Measurements from ENCODE around the gene UGCG. TPM values are rescaled to one million over a fixed set of nuclear protein-coding genes. Genes with fewer than 3 reads are reported as not detected.

UGCG gene
- total and polyA plus RNA-seq, 9 of the 15 experiments (the other 6 are each of a cell fraction or from before 2014, with no cell fraction given) = 20.0 to 40.3 (median 29.2) TPM

GRCh38 chr9:111934747-111935146, 38.1 kb downstream of the UGCG start:
- intact Hi-C loops (cut with micrococcal nuclease) = no loop called here

More at GRCh38 chr9:111934747-111935146, 38.1 kb downstream of the UGCG start:
- H3K4me2 ChIP-seq (ENCODE audit: insufficient read depth, low read length) = no peak overlapping the region
- H3K27ac ChIP-seq (ENCODE audit: extremely low read depth, low read depth, low read length) = no peak overlapping the region
- H3K9ac ChIP-seq (ENCODE audit: insufficient read depth in 1 of 2, low read depth in 2 of 2, low read length in 2 of 2) = no peak overlapping the region
- no peak overlapping the region for H2AFZ ChIP-seq (ENCODE audit: low read depth, low read length)
- BruUV-seq (replicated peaks) = no TSS peak
- peaks cover 0 to 5% of the 10 kb centered on the region in 2 experiments; a peak in 2 of 5 replicates for H3K4me1 ChIP-seq (replicated peaks in 1 of 2; ENCODE audit: control insufficient read depth in 2 of 2, insufficient read depth in 2 of 2, low read length in 2 of 2)
- DNase-seq (ENCODE audit: extremely low read depth in 1 of 4, low spot score in 3 of 4) = no peak
- no peaks in the 10 kb centered on the region for H4K20me1 ChIP-seq (replicated peaks; ENCODE audit: control insufficient read depth, insufficient read depth, low read length)
- in situ Hi-C loops (cut with MboI) = no loop called here
- peaks cover 47% of the 10 kb centered on the region; the same call in 2 of the 3 replicates for H3K36me3 ChIP-seq (ENCODE audit: control insufficient read depth, insufficient read depth, low read length)
- TF ChIP-seq HLTF (IDR thresholded peaks at IDR 0.05) = no peak
- no peak for TF ChIP-seq ARID3B (CRISPR knock-in tag; IDR thresholded peaks at IDR 0.05; ENCODE audit: borderline replicate concordance)
- no peak for TF ChIP-seq MEF2A (IDR thresholded peaks at IDR 0.05; ENCODE audit: control insufficient read depth, low read depth, low read length)
- no peak for TF ChIP-seq ZNF589 (CRISPR knock-in tag; IDR thresholded peaks at IDR 0.05; ENCODE audit: low read depth)
- no peak for TF ChIP-seq ILF3 (IDR thresholded peaks at IDR 0.05; ENCODE audit: borderline replicate concordance)
- no peak for TF ChIP-seq THRAP3 (IDR thresholded peaks at IDR 0.05; ENCODE audit: borderline replicate concordance)
- H3K9me1 ChIP-seq (ENCODE audit: control insufficient read depth, insufficient read depth, low read length) = no peaks in the 10 kb centered on the region
- H3K4me3 ChIP-seq = no peak overlapping the region
- H3K27me3 ChIP-seq (ENCODE audit: control insufficient read depth in 2 of 2, insufficient read depth in 2 of 2, low read length in 2 of 2) = no peaks in the 10 kb centered on the region
- CTCF ChIA-PET (ENCODE audit: low intra/inter-chr PET ratio) = interaction anchor here (0.6 kb wide), 1 partner anchor 157 kb away, joined by 7 read pairs; no protein-coding TSS in a partner anchor
- H3K79me2 ChIP-seq (ENCODE audit: control insufficient read depth, insufficient read depth, low read length) = no peaks in the 10 kb centered on the region
- ATAC-seq = no peak
- no peak for FAIRE-seq
- POLR2A ChIA-PET = interaction anchor here (0.6 to 1.5 kb wide), 4 partner anchors 9 to 20 kb away, joined by 3 to 4 read pairs (median 4); no protein-coding TSS in a partner anchor
- H3K9me3 ChIP-seq (replicated peaks; ENCODE audit: control insufficient read depth, insufficient read depth, low read depth, low read length) = no peaks in the 10 kb centered on the region
- WGBS (ENCODE audit: insufficient coverage, low coverage, missing lambda C conversion rate) = 100% methylated on average over 2 of the region's 2 CpGs
